Osteocyte (in vitro differentiated cells): ENCODE measurements around the gene ARL3. TPM values are rescaled to one million over a fixed set of nuclear protein-coding genes. Genes with fewer than 3 reads are reported as not detected.
"Not testable (repeated sequence)": the region's sequence is repeated elsewhere in the genome, so short reads cannot be mapped to it uniquely, and the experiment has no call there.

Source experiments
- DNase-seq: peaks from one replicate; pipeline ENCODE4 v3.0.0; 2021; ENCODE audit warnings: mixed read lengths; ENCODE audit not compliant: unreplicated experiment; ENCODE audit errors: extremely low spot score
- H3K27ac Mint-ChIP-seq: one replicate; pipeline ENCODE4 v1.8.0; 2021; ENCODE audit warnings: mild to moderate bottlenecking, mixed read lengths; ENCODE audit not compliant: unreplicated experiment
- H3K27me3 Mint-ChIP-seq: one replicate; pipeline ENCODE4 v1.8.0; 2021; ENCODE audit warnings: mixed read lengths; ENCODE audit not compliant: unreplicated experiment
- H3K36me3 Mint-ChIP-seq: one replicate; pipeline ENCODE4 v1.8.0; 2021; ENCODE audit warnings: mixed read lengths; ENCODE audit not compliant: unreplicated experiment
- H3K4me1 Mint-ChIP-seq: one replicate; pipeline ENCODE4 v1.8.0; 2021; ENCODE audit warnings: mixed read lengths; ENCODE audit not compliant: unreplicated experiment
- H3K4me3 Mint-ChIP-seq: one replicate; pipeline ENCODE4 v1.8.0; 2021; ENCODE audit warnings: mild to moderate bottlenecking, moderate library complexity, mixed read lengths; ENCODE audit not compliant: unreplicated experiment
- H3K9me3 Mint-ChIP-seq: one replicate; pipeline ENCODE4 v1.8.0; 2021; ENCODE audit warnings: mixed read lengths; ENCODE audit not compliant: unreplicated experiment
- CTCF ChIP-seq: fragments of 200-600 bp; sonication (generic); IDR thresholded peaks from 2 replicates; pipeline ENCODE4 v1.5.0; 2021; ENCODE audit warnings: antibody characterized with exemption, mild to moderate bottlenecking, moderate library complexity
- total RNA-seq: library from RNA; stranded (reverse); gene quantifications from 2 replicates; pipeline ENCODE4 v1.2.1, GENCODE V29; 2021

ARL3 gene
- total RNA-seq, 1 donor from 2014 or later = 11.6 TPM

- Mint-ChIP-seq H3K9me3 (no peaks in the 10 kb centered on the region), H3K27me3 (no peaks in the 10 kb centered on the region), H3K4me3 (no peak overlapping the region), H3K36me3 (peaks cover 17% of the 10 kb centered on the region), H3K27ac (no peak overlapping the region), H3K4me1 (peaks cover 47% of the 10 kb centered on the region)
- no peak for DNase-seq
- TF ChIP-seq CTCF = no peak
Measured at GRCh38 chr10:102759497-102760210, 45.5 kb upstream of the ARL3 start.

- DNase-seq, H3K27me3 Mint-ChIP-seq, H3K4me3 Mint-ChIP-seq, H3K9me3 Mint-ChIP-seq, H3K27ac Mint-ChIP-seq: not testable (repeated sequence)
- Mint-ChIP-seq H3K4me1 (peaks cover 45% of the 10 kb centered on the region), H3K36me3 (peaks cover 13% of the 10 kb centered on the region)
Measured at GRCh38 chr10:102758933-102759262, 44.7 kb upstream of the ARL3 start.

GRCh38 chr10:102758240-102758932 is 44.2 kb upstream of the ARL3 start:
- no peaks in the 10 kb centered on the region for H3K9me3 Mint-ChIP-seq

GRCh38 chr10:102757323-102757722 is 43.1 kb upstream of the ARL3 start:
- Mint-ChIP-seq H3K27ac (no peak overlapping the region), H3K9me3 (no peaks in the 10 kb centered on the region), H3K27me3 (no peaks in the 10 kb centered on the region), H3K4me1 (peaks cover 49% of the 10 kb centered on the region), H3K36me3 (peaks cover 12% of the 10 kb centered on the region), H3K4me3 (no peak overlapping the region)
- no peak for TF ChIP-seq CTCF
- DNase-seq = no peak

More at GRCh38 chr10:102758240-102758932, 44.2 kb upstream of the ARL3 start:
- Mint-ChIP-seq H3K4me3 (no peak overlapping the region), H3K27me3 (no peaks in the 10 kb centered on the region), H3K36me3 (peaks cover 11% of the 10 kb centered on the region), H3K27ac (no peak overlapping the region), H3K4me1 (peaks cover 46% of the 10 kb centered on the region)
- TF ChIP-seq CTCF = no peak
- DNase-seq = no peak

GRCh38 chr10:102753718-102754117 is 39.5 kb upstream of the ARL3 start:
- Mint-ChIP-seq H3K27ac (peak overlapping the region; percentile 88), H3K36me3 (peaks cover 11% of the 10 kb centered on the region), H3K4me3 (peak overlapping the region; percentile 52), H3K9me3 (no peaks in the 10 kb centered on the region), H3K4me1 (peaks cover 47% of the 10 kb centered on the region), H3K27me3 (no peaks in the 10 kb centered on the region)
- no peak for TF ChIP-seq CTCF
- no peak for DNase-seq
